Forelimb muscle (tissue), 1 donor: ENCODE measurements around the gene GLRA1. TPM values are rescaled to one million over a fixed set of nuclear protein-coding genes. Genes with fewer than 3 reads are reported as not detected.

Experiments
- DNase-seq: peaks from one replicate; pipeline ENCODE4 v3.0.0-alpha.2; 2013; ENCODE audit warnings: low read depth
- polyA plus RNA-seq: library from polyadenylated mRNA; unstranded; fragments of 120-200 nt; gene quantifications from one replicate; pipeline ENCODE4 v1.2.1, GENCODE V29; 2013; ENCODE audit not compliant: insufficient read length

Gene GLRA1
- polyA plus RNA-seq, 1 donor: not detected

DNA sequence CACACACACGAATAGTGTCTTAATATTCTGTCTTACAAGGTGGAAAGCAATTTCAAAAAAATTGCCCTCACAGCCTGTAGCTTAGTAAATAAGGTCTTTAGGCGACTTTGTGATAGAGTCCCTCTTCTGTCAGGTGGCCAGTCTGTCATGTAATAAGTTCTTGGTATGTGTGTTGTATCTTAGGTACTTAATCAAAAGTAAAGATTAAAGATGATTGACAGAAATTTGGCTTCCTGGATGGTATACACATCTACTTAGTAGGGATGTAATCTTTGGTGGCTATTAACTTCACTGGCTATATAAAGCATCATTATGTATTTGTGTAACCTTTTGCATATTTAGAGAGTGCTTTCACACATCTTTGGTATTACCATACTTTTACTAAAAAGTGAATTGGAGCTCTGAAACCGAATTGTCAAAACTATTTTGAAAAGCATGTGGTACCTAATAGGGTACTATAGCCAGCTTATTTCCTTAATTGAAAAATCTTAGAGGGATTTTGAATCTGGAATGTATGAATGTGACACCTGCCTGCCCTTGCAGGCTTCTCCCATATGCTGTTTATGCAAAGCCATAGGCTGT is 149.5 kb downstream of the GLRA1 start:
- DNase-seq: no peak

DNA sequence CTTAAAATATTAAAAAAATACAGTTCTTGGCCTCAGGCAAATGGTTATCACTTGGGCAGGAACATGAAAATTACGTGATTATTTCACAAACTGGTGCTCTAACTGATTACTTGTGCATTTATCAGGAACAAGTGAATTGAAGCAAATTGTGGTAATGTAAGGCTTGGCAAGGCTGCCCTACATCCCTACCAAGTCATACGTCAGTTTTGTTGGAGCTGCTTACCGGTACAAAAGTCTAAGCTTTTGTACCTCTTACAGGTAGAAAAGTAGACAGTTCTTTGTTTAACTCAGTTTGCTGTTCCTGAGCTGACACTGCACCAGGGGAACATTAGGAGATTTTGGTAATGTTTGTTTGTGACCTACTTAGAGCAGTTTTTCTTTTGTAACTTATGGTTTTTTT is 150.7 kb downstream of the GLRA1 start:
- no peak for DNase-seq

DNA sequence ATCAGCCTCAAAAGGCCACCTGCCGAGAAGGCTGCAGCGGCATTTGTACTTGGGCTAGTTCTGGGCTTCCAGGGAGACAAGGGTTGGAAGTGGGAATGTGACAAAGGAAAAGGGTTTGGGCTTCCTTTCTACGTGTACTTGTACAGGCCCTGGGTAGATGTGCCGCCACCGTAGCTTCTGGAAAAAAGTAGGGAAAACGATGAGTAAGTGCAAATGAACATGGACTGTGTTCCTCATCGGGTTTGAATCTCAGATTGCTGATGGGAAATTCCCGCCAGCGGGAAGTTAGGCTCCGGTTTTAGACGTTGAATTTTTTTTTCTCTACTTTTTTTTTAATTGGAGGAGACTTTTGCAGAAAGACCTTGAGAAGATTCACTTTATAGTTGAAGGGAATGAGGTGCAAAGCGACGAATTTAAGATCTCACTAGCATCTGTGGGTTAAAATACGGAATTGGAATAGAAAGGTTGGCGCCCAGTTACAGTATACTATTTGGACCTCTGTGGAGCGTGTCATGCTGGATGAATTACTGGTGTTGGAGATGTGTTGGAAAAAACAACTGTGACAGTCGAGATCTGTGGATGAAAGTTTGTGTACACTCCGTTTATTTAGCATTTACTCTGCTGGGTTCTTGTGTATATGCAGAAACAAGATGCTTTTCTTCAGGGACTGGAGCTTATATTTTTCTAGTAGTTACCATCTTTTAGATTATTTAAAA is 151.6 kb downstream of the GLRA1 start:
- DNase-seq: no peak

Other genes starting within 250 kb of the GLRA1 start
- gene SPARC, start 237.9 kb downstream of the GLRA1 start, polyA plus RNA-seq: 4,012 TPM
- 41.4 TPM for gene ATOX1, start 166.2 kb downstream of the GLRA1 start, polyA plus RNA-seq
- gene G3BP1, start 152.9 kb downstream of the GLRA1 start, polyA plus RNA-seq: 95.0 TPM